GM20431 (cell line): ENCODE measurements around the gene RALGAPA2.

Experiments used
- in situ Hi-C: fragments of 300-500 bp; cut with MseI, MboI; formaldehyde crosslinking; loops from one replicate; pipeline ENCODE4 v1.15.0; 2020; ENCODE audit warnings: low sequenced_read_pairs; ENCODE audit not compliant: unreplicated experiment

The RALGAPA2 gene

GRCh38 chr20:20731000-20731944 is 18.8 kb upstream of the RALGAPA2 start:
- in situ Hi-C loops, result no loop called here

- in situ Hi-C loops, result no loop called here
Observed at GRCh38 chr20:20729563-20729962, 17.1 kb upstream of the RALGAPA2 start.

DNA sequence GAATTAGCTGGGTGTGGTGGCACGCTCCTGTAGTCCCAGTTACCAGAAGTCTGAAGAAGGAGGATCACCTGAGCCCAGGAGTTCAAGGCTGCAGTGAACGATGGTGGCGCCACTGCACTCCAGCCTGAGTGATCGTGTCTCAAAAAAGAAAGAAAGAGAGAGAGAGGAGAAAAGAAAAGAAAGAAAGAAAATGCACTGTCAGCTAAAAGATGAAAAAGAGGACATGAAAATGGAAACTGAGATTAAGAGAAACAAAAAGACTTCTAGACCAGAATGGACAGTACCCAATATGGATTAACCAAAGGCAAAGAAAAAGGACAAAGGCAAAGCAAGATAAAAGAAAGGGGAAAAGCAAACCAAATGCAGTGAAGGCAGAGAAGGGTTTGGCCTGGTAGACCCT is 9.0 kb upstream of the RALGAPA2 start:
- in situ Hi-C loops, result no loop called here

DNA sequence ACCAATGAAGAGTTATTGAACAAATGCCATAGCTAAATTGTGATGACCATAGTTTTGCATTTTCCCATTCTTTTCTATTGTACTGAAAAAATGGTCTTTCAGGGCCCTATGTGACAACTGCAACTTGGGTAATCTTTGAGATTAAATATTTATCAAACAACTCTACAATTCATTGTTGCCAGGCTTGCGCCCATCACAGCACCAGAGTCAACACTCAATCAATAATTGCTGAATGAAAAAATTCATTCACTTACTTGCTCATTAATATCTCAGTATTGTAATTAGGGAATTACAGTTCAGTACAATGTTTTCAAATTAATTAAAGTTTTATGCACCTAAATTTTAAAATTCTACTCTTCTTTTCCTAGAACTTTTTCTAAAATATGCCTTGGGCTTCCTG is 7.7 kb upstream of the RALGAPA2 start:
- in situ Hi-C loops, result no loop called here

- in situ Hi-C loops, result no loop called here
Observed at GRCh38 chr20:20719411-20719810, 7.0 kb upstream of the RALGAPA2 start.

- in situ Hi-C loops, result no loop called here
Observed at GRCh38 chr20:20713244-20713765, 861 bp upstream of the RALGAPA2 start.

DNA sequence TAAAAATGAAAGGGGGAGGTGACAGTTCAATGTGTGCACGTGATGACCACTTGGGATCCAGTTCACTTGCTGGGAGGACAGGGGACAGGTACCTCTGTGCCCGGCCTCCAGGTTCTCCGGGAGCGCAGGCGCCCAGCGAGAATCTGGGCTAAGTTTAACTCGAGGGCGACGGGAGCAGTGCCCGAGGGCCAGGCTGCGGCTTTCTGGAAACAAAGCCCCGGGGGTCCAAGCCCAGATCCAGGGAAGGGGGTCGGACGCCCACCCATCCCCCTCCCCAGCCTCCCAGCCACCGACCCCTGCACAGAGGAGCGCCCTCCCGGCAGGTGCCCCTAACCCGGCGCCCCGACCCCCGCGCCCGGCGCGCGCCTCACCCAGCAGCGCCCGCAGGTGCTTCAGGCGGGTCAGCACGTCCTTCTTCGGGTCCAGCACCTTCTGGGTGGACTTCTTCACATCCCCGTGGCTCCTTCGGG is 405 bp downstream of the RALGAPA2 start:
- in situ Hi-C loops, result no loop called here

- in situ Hi-C loops, result no loop called here
Observed at GRCh38 chr20:20711413-20711812, 1.0 kb downstream of the RALGAPA2 start.

DNA sequence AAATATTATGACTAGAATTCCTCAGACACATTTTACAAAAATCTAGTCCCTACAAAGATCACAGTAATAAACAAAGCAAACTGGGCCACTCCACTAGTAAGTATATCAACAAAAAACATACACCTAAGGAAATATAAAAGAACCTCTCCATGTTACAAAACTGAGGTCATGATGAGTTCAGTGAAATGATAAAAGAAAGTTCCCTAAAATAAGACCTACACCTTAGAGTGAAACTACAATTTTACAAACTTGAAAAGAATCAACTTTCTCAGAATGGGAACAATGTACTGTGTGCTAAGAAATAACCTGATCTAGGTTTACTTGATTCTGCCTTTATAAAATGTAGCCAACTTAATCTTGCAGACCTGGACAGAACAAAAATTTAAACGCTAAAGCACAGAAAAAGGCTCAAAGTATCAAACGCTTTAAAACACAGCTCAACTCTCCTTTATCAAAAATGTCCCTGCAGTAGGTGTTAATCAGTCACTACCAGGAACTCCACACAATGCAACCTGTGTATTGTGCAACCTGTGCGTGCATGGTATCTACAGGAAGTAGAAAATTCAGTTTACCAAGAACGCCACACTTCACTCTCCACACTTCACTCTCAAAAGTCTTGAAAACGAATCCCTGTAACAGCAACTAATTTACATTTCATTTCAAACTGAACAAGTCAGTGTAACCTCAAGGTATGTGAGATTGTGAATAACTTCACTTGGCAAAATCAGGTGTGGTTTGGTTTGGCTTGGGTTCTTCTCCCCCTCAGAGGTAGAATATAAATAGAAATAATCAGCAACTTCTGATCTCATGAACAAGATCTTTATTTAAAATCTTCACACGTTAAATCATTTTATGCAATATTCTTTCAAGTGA is 1.8 kb downstream of the RALGAPA2 start:
- in situ Hi-C loops, result no loop called here

GRCh38 chr20:20709887-20710286 is 2.6 kb downstream of the RALGAPA2 start:
- in situ Hi-C loops, result no loop called here

DNA sequence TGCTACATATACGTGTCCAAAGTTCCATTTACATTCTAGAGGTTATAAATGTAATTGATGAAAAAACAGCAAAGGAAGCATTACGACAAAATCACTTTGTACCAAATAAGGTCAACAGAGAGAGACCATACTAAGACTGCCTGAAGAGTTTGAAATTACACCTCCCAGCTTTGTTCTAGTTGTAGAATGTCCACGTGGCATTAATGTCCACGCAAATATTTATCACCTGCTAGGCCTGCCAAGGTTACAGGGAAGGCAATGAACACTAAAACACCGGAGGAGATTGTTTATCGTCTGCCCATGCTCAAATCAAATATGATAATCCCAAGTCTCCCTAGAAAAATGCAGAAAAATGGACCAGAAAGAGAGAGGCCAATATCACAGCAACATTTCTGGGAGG is 6.2 kb downstream of the RALGAPA2 start:
- in situ Hi-C loops, result no loop called here

- in situ Hi-C loops, result no loop called here
Observed at GRCh38 chr20:20702330-20703245, 9.9 kb downstream of the RALGAPA2 start.

DNA sequence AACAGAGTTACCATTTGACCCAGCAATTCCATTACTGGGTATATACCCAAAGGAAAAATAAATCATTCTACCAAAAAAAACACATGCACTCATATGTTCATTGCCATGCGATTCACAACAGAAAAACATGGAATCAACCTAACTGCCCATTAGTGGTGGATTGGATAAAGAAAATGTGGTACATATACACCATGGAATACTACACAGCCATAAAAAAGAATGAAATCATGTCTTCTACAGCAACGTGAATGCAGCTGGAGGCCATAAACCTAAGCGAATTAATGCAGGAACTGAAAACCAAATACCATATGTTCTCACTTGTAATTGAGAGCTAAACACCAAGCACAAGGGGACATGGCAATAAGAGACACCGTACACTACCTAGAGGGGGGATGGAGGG is 12.5 kb downstream of the RALGAPA2 start:
- in situ Hi-C loops, result no loop called here

DNA sequence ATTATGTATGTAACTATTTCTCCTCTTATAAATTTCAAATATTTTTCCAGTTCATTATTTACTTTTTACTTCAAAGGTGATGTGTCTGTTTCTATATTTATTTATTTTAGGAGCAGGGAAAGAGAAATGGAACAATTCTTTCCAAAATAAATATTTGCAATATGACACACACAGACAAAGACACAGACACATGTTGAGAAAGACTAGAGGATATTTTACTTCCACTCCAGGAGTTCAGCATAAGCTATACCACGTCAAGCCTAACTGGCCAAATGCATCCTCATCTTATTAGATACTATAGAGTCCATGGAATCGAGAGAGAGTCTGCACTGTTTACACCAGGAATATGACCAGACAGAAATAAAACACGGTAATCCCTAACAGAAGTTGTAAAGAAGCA is 13.3 kb downstream of the RALGAPA2 start:
- in situ Hi-C loops, result no loop called here

- in situ Hi-C loops, result no loop called here
Observed at GRCh38 chr20:20697325-20697845, 15.1 kb downstream of the RALGAPA2 start.

- in situ Hi-C loops, result no loop called here
Observed at GRCh38 chr20:20695250-20695816, 17.1 kb downstream of the RALGAPA2 start.

- in situ Hi-C loops, result no loop called here
Observed at GRCh38 chr20:20694591-20694990, 17.9 kb downstream of the RALGAPA2 start.

DNA sequence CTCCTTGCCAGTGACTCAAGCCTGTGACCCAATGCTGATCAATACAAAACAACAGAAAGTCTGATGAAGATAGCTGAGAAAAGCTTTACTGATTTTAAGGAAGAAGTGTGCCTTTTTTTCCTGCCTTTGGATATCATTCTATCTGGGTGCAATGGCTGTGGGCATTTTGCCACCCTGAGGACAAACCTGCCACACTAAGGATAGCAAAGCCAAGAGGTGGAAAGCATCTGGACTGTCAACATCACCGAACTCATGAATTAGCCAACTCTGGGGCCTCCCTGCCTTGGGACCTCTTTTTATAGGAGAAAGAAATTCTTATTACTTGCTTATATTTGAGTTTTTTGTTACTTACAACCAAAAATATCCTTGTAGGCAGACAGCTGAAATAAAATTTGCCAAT is 19.9 kb downstream of the RALGAPA2 start:
- in situ Hi-C loops, result no loop called here
